HG03108 (cell line): Measurements from ENCODE around the gene LMBR1L.

ENCODE experiments used
- ATAC-seq: cut with Tn5 transposase; IDR thresholded peaks from one replicate; pipeline ENCODE4 v1.9.1; 2021; ENCODE audit warnings: moderate library complexity; ENCODE audit not compliant: unreplicated experiment

LMBR1L gene

DNA sequence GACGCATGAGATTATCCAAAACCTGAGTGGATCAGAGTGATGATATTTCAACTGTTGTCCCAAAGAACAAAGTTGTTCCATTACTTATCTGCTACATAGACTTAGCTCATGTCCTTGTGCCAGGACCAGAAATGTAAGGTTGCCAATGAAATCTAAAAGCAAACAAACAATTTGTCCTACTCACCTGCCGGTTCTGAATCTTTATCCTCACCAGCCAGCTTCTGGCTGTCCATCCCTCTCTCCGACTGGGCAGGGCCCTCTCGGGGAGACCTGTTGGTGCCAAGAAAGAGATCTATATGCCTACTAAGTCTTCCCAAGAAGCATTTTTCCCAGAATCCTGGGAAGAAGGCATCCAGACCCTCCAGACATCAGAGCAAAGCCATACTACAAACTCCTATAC is 55.6 kb downstream of the LMBR1L start:
- no peak for ATAC-seq

- ATAC-seq, result no peak
These were observed 56.1 kb downstream of the LMBR1L start for GRCh38 chr12:49054524-49054923.

- no peak for ATAC-seq
These were observed 56.6 kb downstream of the LMBR1L start for GRCh38 chr12:49054096-49054495.

DNA sequence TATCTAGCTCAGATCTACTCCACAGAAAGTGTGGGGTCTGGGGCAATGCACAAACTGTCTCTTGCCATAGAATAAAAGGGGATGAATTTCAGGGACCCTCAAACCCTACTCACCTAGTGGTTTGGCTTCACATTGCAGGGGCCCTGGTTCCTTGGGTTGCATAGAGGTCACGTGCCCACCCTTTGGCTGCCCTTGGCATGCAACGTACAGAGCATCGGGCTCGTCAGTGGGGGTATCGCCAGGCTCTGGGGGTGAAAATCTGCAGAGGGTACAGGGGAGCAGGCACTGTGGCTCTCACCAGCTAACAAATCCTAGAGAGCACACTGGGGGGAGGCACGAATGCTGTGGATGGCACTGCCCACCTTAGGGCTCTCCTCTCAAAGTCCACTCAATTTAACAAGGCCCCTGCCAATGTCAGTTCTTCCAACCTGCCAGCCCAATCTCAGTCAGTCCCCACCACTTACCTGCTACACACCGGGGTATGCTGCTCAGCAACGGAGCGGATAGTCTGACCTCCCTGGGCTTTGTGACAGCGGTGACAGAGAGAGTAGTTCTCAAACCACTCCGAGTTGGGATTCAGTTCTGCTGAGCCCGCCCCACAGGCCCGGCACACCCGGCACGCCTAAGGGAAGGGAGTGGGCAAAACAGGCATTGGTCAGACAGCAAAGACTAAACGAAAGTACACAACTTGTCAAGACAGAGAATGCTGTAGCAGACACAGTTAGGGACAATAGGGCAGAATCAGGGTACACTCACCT is 58.0 kb downstream of the LMBR1L start:
- no peak for ATAC-seq

DNA sequence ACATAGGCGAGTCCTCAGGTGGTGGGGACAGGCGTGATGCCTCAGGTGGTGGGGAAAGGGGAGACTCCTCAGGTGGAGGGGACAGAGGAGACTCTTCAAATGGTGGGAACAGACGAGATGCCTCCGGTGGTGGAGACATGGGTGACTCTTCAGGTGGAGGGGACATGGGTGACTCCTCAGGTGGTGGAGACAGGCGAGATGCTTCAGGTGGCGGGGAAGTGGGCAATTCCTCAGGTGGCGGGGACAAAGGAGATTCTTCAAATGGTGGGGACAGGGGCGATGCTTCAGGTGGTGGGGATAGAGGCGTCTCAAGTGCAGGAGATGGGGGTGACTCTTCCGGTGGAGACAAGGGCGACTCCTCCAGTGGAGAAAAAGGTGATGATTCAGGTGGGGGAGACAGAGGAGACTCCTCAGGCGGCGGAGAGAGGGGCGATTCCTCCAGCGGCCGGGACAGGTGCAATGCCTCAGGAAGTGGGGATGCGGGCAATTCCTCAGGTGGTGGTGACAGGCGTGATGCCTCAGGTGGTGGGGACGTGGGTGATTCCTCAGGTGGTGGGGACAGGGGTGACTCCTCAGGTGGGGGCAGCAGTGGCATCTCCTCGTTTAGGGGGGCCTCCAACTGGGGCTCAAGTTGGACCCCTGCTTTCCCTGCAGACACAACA is 58.7 kb downstream of the LMBR1L start:
- ATAC-seq, result no peak

DNA sequence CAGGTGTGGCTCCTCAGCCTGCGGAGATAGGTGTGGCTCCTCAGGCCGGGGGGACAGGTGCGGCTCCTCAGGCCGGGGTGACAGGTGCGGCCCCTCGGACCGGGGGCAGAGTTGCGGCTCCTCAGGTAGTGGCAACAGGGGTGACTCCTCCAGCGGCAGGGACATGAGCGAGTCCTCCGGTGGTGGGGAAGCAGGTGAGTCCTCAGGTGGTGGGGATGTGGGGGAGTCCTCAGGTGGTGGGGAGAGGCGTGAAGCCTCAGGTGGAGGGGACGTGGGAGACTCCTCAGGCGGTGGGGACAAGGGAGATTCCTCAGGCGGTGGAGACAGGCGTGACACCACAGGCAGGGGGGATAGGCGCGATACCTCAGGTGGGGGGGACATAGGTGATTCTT is 59.3 kb downstream of the LMBR1L start:
- no peak for ATAC-seq

- no peak for ATAC-seq
These were observed 59.9 kb downstream of the LMBR1L start for GRCh38 chr12:49050507-49051372.

DNA sequence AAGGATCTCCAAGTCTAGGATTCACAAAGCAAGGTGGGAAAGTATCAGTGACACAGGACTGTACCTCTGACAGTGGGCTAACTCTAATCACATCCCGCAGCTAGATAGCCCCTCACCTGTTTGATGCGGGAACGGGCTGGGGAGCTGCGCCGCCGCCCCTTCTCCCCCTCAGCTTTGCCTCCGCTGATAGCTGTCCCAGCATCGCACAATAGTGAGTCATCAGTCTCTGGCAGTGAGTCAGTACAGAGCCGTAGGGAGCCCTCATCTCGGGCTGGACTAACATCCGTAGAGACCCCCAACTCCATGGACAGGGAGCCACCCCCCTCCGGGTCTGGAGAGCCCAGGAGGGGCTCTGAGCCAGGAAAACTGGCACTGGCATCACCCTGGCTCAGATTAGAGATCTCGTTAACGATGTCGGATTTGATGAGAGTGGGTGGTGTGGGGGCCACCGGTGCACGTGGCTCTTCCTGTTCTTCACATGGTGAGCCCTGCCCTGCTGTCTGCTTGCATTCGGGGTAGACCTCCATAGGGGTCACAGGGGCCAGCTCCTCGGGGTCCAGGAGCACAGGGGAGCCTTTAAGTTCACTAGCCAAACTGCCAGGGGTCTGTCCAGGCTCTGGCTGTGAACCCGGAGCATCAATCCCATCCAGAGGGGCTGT is 61.0 kb downstream of the LMBR1L start:
- ATAC-seq, result no peak

DNA sequence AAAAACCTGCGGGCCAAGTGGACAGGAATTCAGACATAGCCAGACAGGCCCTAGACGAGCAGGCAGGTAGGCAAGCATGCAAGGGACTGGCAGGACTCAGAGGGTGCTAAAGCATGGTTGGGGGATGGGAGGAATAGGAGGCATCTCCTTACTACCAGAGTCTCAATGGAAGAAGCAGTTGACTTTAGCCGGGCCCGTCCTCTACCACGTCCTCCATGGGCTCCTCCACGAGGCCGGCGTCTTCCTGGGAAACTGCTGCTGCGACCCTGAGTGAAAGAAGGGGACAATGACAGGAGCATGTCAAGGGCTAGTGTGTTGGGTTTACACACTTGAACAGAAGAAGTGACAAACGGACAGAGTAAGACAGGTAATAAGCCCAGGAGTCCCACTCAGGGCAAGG is 61.7 kb downstream of the LMBR1L start:
- ATAC-seq, result no peak
